Endothelial cell (in vitro differentiated cells): ENCODE results near the gene CRTC1. TPM values are rescaled to one million over a fixed set of nuclear protein-coding genes. Genes with fewer than 3 reads are reported as not detected.

Source experiments
- DNase-seq: peaks from one replicate; pipeline ENCODE4 v3.0.0; 2021; ENCODE audit warnings: low spot score
- H3K27ac Mint-ChIP-seq: one replicate; pipeline ENCODE4 v1.8.0; 2021; ENCODE audit warnings: mixed read lengths, inconsistent platforms; ENCODE audit not compliant: unreplicated experiment
- H3K27me3 Mint-ChIP-seq: one replicate; pipeline ENCODE4 v1.8.0; 2021; ENCODE audit warnings: mild to moderate bottlenecking, moderate library complexity, mixed read lengths, inconsistent platforms; ENCODE audit not compliant: unreplicated experiment
- H3K36me3 Mint-ChIP-seq: one replicate; pipeline ENCODE4 v1.8.0; 2021; ENCODE audit warnings: mild to moderate bottlenecking, low read depth, mixed read lengths, inconsistent platforms; ENCODE audit not compliant: unreplicated experiment
- H3K4me1 Mint-ChIP-seq: one replicate; pipeline ENCODE4 v1.8.0; 2021; ENCODE audit warnings: mild to moderate bottlenecking, mixed read lengths, inconsistent platforms; ENCODE audit not compliant: unreplicated experiment
- H3K4me3 Mint-ChIP-seq: one replicate; pipeline ENCODE4 v1.8.0; 2021; ENCODE audit warnings: mild to moderate bottlenecking, mixed read lengths, inconsistent platforms; ENCODE audit not compliant: unreplicated experiment
- H3K9me3 Mint-ChIP-seq: one replicate; pipeline ENCODE4 v1.8.0; 2021; ENCODE audit warnings: mixed read lengths, inconsistent platforms; ENCODE audit not compliant: unreplicated experiment
- CTCF ChIP-seq: fragments of 200-600 bp; sonication (generic); IDR thresholded peaks from one replicate; pipeline ENCODE4 v1.5.0; 2021; ENCODE audit warnings: antibody characterized with exemption; ENCODE audit not compliant: unreplicated experiment
- total RNA-seq: library from RNA; stranded (reverse); fragmentation: NEBNext Ultra II Directional; extraction: Animal tissue kit (Norgen Biotek cat#: 25700); gene quantifications from one replicate; pipeline ENCODE4 v1.2.1, GENCODE V29; 2021; ENCODE audit not compliant: unreplicated experiment

CRTC1 gene
- total RNA-seq, 1 donor from 2014 or later = 17.5 TPM

GRCh38 chr19:18660939-18661670 lies 22.4 kb upstream of the CRTC1 start:
- no peaks in the 10 kb centered on the region for H3K9me3 Mint-ChIP-seq
- peaks cover 13% of the 10 kb centered on the region for H3K36me3 Mint-ChIP-seq
- DNase-seq = no peak
- TF ChIP-seq CTCF = no peak
- no peak overlapping the region for H3K27ac Mint-ChIP-seq
- no peaks in the 10 kb centered on the region for H3K4me1 Mint-ChIP-seq
- H3K27me3 Mint-ChIP-seq = peaks cover 5% of the 10 kb centered on the region
- peak overlapping the region; percentile 10 for H3K4me3 Mint-ChIP-seq

DNA sequence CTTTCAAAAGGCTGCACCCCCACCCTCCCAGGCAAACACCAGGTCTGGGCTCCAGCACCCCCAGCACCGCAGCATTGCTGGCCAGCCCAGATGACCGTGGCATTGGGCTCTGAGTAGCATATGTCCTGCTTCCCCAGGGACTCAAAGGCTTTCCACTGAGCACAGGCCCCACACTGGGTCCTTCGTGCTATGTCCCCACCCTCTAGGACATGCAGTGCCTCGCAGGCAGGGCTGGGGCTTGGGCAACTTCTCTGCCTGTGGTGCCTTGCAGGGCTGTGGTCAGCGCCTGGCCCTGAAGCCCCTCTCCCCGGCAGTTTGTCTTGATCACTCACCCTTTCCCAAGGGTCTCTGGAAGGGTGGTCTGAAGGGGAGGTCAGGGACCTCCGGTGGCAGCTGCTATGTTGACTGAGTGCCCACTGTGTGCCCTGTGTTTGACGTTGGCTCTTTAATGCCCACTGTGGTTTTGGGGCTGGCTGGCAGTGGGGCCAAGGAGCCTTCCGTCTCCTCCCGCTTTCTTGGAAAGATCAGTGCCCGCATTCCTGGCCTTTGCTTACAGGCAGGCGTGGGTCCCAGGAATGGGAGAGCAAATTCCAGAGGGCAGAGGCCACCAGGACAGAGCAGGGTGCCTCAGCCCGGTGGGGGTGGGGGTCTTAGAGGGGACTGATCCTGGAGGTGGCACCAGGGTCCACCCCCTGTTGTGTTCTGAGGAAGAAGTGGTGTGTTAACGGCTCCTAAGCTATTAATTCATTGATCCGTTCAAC lies 20.3 kb upstream of the CRTC1 start:
- no peak overlapping the region for H3K4me3 Mint-ChIP-seq
- H3K27me3 Mint-ChIP-seq = peaks cover 4% of the 10 kb centered on the region
- H3K36me3 Mint-ChIP-seq = peaks cover 12% of the 10 kb centered on the region
- no peak for DNase-seq
- no peaks in the 10 kb centered on the region for H3K4me1 Mint-ChIP-seq
- H3K9me3 Mint-ChIP-seq = no peaks in the 10 kb centered on the region
- no peak overlapping the region for H3K27ac Mint-ChIP-seq
- TF ChIP-seq CTCF = no peak

DNA sequence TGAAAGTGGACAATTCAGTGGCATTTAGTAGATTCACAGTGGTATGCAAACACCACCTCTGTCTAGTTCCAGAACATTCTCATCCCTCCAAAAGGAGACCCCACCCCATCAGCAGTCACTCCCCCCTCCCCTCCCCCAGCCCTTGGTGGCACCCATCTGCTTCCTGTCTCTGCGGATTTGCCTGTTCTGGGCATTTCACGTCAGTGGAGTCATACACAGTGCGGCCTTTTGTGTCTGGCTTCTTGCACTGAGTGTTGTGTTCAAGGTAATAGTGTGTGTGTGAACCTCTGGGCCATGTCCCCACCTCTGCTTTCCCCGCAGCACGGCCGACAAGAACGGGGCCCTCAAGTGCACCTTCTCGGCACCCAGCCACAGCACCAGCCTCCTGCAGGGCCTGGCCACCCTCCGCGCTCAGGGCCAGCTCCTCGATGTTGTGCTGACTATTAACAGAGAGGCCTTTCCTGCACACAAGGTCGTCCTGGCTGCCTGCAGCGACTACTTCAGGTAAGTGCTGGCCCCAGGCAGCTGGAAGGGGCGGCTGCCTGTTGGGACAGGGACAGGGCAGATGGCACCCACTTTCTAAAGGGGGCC lies 19.4 kb upstream of the CRTC1 start:
- H3K4me1 Mint-ChIP-seq = no peaks in the 10 kb centered on the region
- no peak overlapping the region for H3K27ac Mint-ChIP-seq
- H3K4me3 Mint-ChIP-seq = no peak overlapping the region
- peaks cover 4% of the 10 kb centered on the region for H3K27me3 Mint-ChIP-seq
- no peaks in the 10 kb centered on the region for H3K9me3 Mint-ChIP-seq
- TF ChIP-seq CTCF = no peak
- no peak for DNase-seq
- H3K36me3 Mint-ChIP-seq = peaks cover 3% of the 10 kb centered on the region

DNA sequence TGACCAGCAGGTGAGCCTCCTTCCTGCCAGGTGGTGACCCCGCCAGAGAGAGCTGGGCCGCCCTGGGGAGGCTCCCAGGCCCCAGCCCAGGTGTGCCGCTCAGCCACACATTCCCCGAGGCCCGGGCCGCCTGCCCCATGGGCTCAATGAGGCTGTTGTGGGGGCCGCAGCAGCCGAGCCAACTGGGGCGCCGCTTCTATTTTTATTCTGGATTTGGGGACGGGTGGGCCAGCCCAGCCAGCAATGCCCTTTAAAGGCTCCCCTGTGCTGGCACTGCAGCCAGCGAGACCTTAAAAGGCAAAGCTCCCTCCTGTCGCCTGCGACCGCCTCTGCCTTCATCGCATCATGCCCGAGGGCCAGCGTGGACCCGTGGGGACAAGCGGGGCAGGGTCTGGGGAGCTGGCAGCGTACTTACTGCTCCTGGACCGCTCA lies 17.7 kb upstream of the CRTC1 start:
- Mint-ChIP-seq H3K4me3 (no peak overlapping the region), H3K27me3 (peaks cover 4% of the 10 kb centered on the region), H3K36me3 (peaks cover 7% of the 10 kb centered on the region), H3K9me3 (no peaks in the 10 kb centered on the region), H3K4me1 (no peaks in the 10 kb centered on the region), H3K27ac (no peak overlapping the region)
- DNase-seq = no peak
- no peak for TF ChIP-seq CTCF
